AG20443 (cell line): Measurements from ENCODE around the gene ENDOG.

Source experiments
- DNase-seq: peaks from one replicate; pipeline ENCODE4 v3.0.0; 2012; ENCODE audit warnings: low spot score, mixed read lengths

Gene ENDOG

DNA sequence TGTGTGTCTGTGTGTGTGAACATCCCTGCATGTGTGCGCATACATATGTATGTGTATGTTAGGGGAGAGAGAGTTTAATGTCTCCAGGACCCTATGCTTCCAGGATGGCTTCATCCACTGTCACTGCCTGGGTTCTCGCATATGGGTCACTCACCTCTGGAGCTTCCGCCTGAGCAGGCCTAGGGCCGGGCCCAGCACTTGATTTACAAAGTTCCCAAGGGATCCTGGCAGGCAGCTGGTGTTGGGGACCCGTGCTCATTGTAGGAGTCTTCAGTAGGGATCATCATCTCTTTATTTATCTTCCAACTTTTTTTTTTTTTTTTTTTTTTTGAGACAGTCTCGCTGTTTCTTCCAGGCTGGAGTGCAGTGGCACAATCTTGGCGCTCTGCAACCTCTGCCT, 18.2 kb upstream of the ENDOG start:
- DNase-seq: no peak

DNA sequence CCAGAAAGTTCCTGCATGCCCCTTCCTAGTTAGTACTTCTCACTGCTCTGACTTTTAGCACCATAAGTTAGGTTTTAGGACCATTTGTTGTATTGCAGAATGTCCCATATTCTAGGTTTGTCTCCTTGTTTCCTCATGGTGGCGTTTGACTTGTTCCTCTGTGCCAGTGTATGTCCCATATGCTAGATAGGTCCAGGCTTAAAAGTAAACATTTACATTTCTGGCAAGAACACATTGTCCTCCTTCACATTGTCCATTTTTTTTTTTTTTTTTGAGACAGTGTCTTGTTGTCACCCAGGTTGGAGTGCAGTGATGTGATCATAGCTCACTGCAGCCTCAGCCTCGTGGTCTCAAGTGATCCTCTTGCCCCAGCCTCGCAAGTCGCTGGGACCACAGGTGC, 15.8 kb upstream of the ENDOG start:
- no peak for DNase-seq

DNA sequence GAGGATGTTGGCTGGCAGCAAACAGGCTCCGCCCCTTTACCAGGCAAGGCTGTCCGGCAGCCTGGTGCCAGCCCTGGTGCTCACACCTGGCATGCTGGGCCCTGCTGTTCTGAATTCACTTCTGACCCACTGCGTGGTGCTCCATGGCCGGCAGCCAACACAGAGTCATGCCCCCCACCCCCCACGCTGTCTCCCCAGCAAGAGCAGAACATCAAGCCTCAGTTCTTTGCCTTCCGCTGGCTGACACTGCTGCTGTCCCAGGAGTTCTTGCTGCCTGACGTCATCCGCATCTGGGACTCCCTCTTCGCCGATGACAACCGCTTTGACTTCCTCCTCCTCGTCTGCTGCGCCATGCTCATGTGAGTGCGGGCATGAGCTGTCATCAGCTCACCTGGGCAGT, 12.6 kb upstream of the ENDOG start:
- DNase-seq: no peak

DNA sequence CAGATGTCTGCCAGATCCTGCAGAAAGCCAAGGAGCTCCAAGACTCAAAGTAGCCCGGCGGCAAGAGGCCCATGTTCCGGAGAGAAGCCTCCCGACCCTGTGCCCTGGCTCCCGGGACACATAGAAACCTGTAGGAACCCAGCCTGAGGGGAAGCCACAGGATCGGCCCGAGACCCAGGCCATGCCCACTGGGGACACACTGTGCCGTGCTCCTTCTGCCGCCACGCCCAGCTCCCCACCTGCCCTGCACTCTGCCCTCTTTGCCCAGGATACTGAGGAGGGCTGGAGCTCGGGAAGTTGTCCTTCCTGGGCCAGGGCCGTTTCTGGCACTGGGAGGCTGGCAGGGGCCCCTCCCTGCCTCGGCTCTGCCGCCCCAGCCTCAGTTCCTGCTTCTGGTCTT, 10.5 kb upstream of the ENDOG start:
- no peak for DNase-seq

DNA sequence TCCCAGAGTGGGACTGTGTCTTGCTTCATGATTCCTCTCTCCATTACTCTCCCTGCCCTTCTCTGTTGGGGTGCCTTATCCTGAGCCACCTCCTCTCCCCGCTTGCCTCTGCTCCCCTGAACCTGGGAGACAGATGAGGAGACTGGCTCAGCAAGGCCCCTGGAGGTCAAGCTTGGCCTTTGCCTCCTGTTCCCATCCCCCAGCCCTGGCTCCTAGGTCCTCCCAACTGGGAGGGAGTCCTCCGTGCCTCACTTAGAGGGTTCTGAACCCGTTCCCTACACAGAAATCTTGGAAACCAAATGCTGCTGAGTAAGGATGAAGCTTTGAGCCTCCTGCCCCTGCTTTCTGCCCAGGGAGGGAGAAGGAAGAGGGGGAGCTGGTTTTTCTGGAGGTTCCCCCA, 9.8 kb upstream of the ENDOG start:
- DNase-seq: no peak

DNA sequence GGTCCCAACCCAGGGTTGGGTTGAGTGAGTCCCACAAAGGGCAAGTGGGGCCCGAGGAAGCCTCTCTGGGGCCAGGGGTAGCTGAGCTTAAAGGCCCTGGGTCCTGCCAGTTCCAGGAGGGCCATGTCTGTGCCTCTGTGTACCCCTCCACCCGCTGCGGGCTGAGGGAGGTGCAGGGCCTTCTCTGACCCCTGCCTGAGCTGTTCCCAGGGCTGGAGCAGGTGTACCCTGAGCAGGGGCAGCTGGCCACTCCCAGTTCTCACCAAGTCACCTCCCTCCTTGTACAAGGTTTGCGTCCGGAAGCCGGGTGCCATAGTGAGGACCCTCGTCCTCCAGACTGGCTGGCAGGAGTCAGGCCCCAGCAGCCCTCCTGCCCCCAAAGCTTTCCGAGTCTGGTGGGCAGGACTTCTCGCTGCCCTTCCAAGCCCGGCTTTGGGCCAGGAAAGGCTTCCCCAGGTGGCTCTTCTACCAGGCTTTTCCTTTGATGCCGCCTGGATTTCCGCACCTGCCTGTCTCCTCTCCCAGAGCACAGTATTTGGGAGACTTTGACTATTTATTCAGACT, 9.2 kb upstream of the ENDOG start:
- no peak for DNase-seq

DNA sequence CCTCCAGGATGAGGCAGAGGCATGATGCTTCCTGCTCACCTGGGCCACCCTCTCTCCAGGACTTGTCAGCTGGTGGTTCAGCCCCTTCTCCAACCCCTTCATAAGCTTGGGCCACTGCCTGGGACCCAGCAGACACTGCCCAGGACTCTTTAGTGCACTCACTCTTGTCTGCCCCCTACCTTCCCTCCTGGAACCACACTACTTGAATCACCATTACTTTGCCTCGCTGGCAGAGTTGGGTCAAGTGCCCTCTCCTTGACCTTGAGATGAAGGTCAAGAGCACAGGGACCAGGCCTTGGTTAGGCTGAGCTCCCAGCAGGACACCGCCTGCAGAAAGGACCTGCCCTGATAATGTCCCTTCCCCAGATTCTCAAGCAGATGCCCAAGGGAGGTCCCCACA, 8.5 kb upstream of the ENDOG start:
- no peak for DNase-seq

DNA sequence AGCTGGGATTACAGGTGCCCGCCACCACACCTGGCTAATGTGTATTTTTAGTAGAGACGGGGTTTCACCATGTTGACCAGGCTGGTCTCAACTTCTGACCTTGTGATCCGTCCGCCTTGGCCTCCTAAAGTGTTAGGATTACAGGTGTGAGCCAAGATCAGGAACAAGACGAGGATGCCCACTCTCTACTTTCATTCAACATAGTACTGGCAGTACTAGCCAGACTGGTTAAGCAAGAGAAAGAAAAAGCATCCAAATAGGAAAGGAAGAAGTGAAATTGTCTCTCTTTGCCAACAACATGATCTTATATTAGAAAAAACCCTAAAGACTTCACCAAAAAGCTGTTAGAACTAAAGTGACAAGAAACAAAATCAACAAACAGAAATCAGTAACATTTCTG, 7.4 kb upstream of the ENDOG start:
- DNase-seq: no peak

DNA sequence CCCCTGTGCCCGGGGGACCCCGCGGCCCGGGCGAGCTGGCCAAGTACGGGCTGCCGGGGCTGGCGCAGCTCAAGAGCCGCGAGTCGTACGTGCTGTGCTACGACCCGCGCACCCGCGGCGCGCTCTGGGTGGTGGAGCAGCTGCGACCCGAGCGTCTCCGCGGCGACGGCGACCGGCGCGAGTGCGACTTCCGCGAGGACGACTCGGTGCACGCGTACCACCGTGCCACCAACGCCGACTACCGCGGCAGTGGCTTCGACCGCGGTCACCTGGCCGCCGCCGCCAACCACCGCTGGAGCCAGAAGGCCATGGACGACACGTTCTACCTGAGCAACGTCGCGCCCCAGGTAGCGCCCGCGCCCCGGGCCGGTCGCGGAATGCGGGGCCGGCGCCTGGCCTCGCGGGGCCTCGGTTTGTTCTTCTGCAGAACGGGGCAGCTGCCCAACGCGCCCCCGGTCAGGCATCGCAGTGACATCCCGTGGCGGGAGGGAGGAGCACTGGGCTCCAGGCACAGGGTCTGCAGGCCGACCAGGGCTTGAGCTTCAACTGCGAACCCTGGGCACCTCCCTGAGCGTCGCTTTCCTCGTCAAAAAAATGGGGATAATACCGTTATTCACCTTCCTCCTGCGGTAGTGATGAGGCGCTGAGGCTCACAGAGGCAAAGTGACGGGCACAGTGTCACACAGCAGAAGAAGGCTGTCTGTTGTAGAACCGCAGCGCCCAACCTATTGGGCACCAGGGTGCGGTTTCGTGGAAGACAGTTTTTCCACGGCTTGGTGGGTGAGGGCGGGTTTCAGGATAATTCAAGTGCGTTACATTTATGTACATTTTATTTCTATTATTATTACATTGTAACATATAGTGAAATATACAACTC, 777 bp downstream of the ENDOG start:
- no peak for DNase-seq

DNA sequence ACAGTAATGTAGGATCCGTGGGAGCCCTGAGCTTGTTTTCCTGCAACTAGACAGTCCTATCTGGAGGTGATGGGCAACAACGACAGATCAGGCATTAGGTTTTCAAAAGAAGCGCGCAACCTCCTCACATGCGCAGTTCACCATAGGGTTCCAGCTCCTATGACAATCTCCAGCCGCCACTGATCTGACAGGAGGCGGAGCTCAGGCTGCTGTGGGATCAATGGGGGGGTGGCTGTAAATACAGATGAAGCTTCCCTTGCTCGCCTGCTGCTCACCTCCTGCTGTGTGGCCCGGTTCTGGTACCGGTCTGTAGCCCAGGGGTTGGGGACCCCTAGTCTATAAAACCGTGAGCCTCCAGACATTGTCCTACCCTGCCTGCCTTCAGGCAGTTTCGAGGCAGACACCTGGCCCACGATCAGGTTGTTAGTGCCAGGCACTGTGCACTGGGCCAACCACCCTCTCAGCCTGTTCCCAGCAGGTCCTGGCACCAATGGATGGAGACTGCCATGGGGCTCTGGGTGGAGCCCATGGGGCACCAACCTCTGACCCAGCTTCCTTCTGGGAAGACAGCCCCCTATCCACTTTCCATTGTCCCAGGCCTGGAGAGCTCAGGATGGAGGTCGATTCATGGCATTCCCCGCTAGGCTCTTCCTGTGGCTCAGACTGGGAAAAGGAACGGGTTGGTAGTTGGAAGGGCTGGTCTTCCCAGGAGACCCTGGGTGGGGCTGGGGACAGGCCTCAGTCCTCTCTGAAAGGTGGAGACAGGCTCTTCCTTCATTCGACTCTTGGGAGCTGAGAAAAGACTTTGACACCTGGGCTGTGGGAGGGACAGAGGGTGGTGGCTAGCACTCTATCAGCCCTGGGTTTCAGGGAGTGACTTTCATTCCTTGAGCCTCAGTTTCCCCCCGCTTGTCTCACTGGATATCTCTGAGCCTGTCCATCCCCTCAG, 1.7 kb downstream of the ENDOG start:
- DNase-seq: peak; percentile 41

DNA sequence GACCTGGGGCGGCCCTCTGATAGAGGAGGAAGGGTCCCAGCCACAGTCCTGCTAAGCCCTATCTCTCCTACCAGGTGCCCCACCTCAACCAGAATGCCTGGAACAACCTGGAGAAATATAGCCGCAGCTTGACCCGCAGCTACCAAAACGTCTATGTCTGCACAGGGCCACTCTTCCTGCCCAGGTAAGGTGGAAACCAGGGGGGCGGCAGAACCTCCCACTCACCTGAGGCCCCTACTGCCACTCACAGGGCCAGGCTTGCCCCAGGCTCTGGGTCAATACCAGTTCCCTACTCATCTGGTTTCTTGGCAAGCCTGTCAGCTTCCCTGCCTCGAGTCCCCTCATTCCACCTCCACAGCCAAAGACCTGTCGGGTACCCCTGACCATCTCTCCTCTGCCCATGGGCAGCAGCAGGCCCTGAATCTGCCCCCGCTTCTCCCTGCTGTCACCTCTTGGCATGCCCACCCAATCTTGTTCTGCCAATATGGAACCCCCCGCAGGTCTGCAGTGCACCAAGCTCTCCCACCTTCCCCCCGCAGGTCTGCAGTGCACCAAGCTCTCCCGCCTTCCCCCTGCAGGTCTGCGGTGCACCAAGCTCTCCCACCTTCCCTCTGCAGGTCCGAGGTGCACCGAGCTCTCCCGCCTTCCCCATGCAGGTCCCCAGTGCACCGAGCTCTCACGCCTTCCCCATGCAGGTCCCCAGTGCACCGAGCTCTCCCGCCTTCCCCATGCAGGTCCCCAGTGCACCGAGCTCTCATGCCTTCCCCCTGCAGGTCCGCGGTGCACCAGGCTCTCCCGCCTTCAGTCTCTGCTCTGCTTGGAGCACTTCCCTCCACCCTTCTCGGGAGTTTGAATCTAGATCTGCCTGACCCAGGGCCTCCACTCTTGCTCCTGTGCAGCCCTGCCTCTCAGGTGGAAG, 2.6 kb downstream of the ENDOG start:
- DNase-seq: no peak

DNA sequence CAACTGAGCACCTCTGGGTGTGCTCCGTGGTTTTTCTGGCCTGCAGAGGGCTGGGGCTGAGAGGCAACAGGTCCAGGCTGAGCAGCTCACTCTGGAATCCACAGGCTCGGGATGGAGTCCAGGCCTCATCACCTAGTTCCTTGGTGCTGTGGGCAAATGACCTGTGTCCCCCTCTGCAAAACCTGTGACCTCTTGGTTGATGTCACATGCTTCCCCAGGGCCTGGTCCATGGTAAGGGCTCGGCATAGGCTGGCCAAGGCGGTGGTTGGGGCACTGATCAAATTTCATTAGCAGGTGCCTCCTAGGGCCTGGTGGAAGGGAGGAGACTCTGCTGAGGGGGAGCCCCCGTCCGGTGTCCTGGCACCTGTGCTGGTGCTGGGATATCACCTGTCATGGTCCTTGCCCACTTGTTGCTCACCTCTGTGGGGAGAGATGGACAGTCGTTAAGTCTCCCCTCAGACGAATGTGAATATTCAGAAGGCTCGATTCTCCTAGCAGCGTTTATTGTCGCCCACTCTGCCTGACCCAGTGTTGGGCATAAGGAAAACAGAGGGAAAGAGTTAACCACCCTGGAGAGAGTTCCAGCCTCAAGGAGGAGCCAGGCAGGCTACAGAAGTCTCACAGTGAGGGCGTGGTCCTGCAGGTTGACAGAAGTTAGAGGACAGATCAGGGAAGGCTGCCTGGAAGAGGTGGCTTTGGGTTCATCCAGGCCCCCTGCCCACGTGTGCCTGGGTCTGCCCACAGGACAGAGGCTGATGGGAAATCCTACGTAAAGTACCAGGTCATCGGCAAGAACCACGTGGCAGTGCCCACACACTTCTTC, 3.5 kb downstream of the ENDOG start:
- DNase-seq: no peak

DNA sequence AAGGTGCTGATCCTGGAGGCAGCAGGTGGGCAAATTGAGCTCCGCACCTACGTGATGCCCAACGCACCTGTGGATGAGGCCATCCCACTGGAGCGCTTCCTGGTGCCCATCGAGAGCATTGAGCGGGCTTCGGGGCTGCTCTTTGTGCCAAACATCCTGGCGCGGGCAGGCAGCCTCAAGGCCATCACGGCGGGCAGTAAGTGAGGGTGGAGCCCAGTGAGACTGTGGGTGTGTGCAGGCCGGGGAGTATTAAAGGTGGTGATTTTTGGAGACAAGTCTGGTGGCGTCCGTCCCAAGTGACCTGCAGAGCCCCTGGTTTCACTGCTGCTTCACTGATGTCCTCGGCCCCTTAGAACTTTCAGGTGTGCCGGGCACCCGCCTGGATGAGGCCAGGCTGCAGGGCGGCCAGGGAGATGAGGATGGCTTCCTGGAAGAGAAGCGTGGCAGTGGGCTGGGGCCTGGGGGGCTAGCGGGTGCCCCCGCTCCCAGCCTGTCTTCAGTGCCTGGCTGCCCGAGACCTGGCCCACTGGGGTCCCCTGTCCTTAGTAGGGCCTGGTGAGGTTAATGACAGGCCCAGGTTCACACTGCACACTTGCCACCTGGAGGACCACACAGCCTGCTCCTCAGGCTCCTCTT, 4.2 kb downstream of the ENDOG start:
- no peak for DNase-seq

DNA sequence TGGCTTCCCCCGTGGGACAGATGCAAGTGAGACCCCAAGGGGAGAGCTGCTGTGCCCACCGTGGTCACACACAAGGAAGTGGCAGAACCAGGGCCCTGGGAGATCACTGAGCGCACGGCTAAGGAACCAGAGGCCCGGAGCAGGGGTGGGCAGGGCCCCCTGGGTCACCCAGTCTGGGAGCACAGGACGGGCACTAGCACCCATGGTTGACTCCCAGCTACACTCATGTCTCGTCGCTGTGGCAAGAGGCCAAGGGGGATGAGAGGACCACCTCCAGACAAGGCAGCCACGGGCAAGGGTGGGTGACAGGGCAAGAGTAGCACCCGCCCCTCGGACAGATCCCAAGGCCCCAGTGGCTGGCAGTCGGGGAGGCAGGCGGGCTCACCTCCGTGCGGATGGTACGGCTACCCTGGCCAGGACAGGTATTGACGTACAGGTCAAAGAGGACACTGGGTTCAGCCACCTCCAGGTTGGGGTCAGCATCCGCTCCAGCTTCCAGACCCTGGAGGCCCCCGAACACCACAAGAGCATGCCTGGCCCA, 5.1 kb downstream of the ENDOG start:
- no peak for DNase-seq

DNA sequence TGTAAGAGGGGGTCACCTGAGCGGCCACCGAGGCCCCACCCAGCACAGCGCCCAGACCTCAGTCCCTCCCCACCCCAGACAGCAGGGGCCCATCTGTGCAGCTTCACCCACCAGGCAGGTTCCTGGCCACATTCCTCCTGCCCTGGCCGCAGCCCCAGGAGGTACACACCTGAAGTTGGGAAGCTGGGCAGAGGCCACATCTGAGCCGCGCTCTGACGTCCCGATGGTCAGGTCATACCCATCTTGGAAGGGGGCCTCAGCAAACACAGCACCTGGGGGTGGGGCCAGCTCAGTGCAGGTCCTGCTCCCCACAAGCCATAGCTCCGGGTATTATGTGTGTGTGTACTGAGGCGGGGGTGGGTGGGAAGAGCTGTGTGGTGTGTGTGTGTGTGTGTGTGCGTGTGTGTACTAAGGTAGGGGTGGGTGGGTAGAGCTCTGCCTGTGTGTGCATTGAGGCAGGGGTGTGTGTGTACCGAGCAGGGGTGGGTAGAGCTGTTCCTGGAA, 5.7 kb downstream of the ENDOG start:
- DNase-seq: no peak

DNA sequence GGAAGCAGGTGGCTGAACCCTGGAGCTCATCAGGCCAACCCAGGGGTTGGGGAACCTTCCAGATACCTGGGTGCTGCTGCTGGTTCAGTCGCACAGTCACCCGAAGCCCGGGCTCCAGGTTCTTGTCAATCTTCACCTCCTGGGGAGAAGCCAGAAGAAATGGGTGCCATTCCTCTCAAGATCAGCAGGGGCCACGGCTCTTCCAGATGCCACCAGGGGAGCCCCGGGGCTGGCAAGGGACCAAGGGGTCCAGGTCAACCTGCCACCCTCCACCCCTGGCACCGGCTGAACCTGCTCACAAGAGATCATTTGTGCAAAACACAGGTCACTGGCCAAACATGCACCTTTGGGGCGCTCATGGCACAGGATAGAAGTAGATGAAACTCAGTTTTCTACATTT, 6.6 kb downstream of the ENDOG start:
- DNase-seq: no peak

DNA sequence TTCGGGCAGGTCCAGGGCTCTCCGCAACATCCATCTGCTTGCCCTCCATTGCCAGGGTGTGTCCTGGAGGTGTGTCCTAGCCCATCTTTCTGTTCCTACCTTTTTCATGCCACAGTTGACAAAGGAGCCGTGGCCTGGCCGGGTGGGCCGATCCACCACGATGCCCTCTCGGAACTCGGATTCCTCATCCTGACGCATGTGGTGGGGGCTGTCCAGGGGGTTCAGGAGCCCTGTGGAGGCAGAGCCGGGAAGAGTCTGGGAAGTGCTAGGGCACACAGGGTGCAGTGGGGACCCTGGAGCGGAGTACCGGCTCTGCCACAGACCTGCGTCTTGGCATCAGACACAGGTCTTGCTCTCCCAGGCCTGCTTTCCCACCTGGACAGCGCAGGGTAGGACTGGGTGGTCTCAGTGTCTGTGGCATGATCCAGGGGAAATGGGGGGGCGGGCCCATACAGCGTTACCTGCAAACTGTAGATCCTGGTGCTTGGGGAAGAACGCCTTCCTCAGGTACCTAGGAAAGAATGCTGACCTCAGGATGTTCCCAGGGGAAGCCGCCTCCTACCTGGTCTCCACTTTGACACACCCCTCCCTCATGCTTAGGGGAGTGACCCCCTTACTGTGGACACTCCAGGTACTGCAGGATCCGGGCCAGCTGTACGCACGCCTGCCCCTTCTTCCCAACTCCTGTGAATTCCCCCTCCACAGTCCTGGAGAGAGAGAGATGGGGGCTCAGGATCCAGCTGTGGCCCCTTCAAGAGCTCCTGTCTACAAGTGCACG, 7.8 kb downstream of the ENDOG start:
- no peak for DNase-seq

DNA sequence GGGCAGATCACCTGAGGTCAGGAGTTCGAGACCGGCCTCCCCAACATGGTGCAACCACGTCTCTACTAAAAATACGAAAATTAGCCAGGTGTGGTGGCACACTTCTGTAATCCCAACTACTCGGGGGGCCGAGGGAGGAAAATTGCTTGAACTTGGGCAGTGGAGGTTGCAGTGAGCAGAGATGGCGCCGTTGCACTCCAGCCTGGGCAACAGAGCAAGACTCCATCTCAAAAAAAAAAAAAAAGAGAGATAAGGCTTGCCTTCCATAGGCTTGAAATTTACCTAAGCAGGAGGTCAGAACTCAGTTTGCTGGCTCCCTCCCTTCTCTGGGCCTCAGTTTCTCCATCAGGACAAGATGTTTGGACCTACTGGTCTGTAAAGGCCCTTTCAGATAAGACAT, 10.0 kb downstream of the ENDOG start:
- DNase-seq: no peak
